Bronchial epithelial cell (primary cell): ENCODE measurements around the gene GMDS. TPM values are rescaled to one million over a fixed set of nuclear protein-coding genes. Genes with fewer than 3 reads are reported as not detected.
"Not testable (repeated sequence)": the region's sequence is repeated elsewhere in the genome, so short reads cannot be mapped to it uniquely, and the experiment has no call there.

Experiments used
- DNase-seq: peaks from one replicate; pipeline ENCODE4 v3.0.0-alpha.2; 2010; ENCODE audit warnings: low read depth
- FAIRE-seq: peaks from 2 replicates; lab custom pipeline; 2011; peaks lifted over from hg19 to GRCh38; lab: Jason Lieb, UNC
- H3K27me3 ChIP-seq: 2 replicates; pipeline ENCODE4 v1.5.1; 2011; ENCODE audit warnings: low read length; ENCODE audit not compliant: control insufficient read depth, insufficient read depth
- H3K36me3 ChIP-seq: 2 replicates; pipeline ENCODE4 v1.5.1; 2011; ENCODE audit warnings: low read length; ENCODE audit not compliant: control insufficient read depth, insufficient read depth
- H3K4me3 ChIP-seq: 2 replicates; pipeline ENCODE4 v1.5.1; 2011; ENCODE audit warnings: mild to moderate bottlenecking, low read depth, low read length, control low read depth
- total RNA-seq: library from RNA; depleted of rRNA; stranded (reverse); fragments of >200 nt; gene quantifications from 2 replicates; pipeline ENCODE4 v1.2.1, GENCODE V29; 2014
- TF ChIP-seq, protein P1 (sequence below): IDR thresholded peaks from 2 replicates; pipeline ENCODE4 v1.5.1; 2011; ENCODE audit warnings: mild to moderate bottlenecking, moderate library complexity, low read length, control low read depth, inconsistent platforms; ENCODE audit not compliant: insufficient read depth, severe bottlenecking

Gene GMDS
- total RNA-seq, 1 donor from 2014 or later: 8.2 TPM

DNA sequence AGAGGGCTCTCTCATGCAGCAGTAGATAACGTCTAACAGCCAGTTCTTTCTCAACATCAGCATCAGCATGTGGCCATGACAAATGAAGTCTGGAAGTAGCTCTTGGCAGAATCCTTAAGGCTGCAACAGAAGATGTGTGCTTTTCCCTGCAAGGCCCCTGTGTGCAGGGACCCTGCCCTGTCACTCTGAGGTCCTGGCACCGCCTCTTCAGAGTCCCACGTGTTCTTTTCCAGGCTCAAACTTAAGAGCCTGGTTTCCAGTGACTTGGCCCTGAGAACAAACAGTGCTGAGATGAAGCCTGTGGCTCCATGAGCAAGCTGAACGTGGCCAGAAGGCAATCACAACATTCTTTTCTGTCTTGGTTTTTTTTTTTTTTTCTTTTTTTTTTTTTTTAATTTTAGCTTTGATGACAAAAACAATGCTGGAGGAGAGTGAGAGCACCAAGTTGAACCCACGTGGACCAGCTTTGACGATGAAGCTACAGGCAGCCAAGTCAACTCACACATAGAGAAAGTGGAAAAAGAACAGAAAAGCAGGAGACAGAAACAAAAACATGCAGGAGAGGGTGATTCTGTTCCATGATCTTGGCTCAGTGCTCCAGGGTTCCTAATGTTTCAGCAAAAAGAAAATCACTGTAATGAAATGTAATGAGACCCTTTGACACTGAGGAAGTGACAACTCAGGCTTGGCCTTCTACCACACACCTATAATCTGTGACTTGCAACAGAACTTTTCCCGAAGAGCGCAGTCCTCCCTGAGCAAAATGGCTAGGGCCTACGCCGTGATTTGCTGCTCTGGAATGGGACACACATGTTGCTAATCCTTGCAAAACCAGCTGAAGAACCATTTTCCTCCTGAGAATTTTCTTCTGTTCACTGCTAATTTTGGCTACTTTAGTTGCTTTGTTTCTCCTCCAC lies 549.6 kb downstream of the GMDS start:
- H3K4me3 ChIP-seq: no peak overlapping the region
- H3K36me3 ChIP-seq: no peaks in the 10 kb centered on the region
- TF ChIP-seq, protein P1, sequence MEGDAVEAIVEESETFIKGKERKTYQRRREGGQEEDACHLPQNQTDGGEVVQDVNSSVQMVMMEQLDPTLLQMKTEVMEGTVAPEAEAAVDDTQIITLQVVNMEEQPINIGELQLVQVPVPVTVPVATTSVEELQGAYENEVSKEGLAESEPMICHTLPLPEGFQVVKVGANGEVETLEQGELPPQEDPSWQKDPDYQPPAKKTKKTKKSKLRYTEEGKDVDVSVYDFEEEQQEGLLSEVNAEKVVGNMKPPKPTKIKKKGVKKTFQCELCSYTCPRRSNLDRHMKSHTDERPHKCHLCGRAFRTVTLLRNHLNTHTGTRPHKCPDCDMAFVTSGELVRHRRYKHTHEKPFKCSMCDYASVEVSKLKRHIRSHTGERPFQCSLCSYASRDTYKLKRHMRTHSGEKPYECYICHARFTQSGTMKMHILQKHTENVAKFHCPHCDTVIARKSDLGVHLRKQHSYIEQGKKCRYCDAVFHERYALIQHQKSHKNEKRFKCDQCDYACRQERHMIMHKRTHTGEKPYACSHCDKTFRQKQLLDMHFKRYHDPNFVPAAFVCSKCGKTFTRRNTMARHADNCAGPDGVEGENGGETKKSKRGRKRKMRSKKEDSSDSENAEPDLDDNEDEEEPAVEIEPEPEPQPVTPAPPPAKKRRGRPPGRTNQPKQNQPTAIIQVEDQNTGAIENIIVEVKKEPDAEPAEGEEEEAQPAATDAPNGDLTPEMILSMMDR: no peak
- no peaks in the 10 kb centered on the region for H3K27me3 ChIP-seq
- DNase-seq (no peak), FAIRE-seq (no peak)

DNA sequence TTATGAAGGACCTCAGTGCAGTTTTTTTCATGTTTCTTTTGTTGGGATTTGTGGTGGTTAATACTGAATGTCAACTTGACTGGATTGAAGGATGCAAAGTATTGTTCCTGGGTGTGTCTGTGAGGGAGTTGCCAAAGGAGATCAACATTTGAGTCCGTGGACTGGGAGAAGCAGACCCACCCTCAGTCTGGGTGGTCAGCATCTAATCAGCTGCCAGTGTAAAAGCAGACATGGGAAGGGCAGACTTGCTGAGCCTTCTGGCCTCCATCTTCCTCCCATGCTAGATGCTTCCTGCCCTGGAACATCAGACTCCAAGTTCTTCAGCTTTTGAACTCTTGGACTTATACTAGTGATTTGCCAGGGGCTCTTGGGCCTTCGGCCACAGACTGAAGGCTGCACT lies 553.6 kb downstream of the GMDS start:
- H3K36me3 ChIP-seq, H3K27me3 ChIP-seq, H3K4me3 ChIP-seq, DNase-seq, FAIRE-seq: not testable (repeated sequence)

DNA sequence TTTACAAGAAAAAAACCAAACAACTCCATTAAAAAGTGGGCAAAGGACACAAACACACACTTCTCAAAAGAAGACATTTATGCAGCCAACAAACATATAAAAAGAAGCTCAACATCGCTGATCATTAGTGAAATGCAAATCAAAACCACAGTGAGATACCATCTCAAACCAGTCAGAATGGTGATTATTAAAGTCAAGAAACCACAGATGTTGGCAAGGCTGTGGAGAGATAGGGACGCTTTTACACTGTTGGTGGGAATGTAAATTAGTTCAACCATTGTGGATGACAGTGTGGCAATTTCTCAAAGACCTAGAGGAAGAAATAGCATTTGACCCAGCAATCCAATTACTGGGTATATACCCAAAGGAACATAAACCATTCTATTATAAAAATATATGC lies 554.7 kb downstream of the GMDS start:
- not testable (repeated sequence) for H3K36me3 ChIP-seq, DNase-seq, H3K27me3 ChIP-seq, H3K4me3 ChIP-seq, FAIRE-seq

DNA sequence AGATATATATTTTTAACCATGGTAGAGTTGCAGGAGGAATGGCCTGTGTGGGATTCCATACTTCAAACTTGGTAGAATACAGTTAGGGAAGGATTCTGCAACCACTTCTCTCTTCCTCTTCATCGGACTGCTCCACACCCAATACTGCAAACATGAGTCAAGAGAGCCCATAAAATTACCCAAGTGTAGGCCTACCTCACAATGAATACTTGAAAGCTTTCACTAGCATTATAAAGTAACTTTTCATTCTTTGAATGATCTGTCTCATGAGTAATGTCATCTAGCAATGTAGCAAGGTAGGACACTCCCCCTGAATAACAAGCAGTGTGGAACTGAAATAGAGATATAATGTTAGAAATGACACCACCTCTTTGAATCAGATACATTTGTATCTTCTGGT lies 556.3 kb downstream of the GMDS start:
- FAIRE-seq (no peak), DNase-seq (peak; percentile 90)

DNA sequence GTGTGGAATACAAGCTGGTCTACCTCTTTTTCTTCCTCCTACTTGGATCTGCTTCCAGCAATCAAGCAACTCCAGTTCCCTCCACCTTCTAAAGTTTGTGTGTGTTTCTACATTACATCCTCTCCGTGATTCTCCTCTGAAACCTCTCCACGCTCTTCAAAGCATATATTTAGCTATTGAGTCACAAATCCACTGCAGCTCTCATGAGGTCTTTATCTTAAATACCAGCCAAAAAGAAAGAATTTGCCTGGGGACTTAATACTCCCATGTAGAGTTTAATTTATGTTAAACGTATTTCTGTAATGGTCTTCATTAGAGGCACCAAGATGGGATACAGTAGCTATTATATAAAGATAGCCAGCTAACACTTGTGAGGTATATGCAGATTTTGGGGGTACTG lies 557.0 kb downstream of the GMDS start:
- FAIRE-seq (no peak), DNase-seq (no peak)
- no peak overlapping the region for H3K4me3 ChIP-seq
- TF ChIP-seq, protein P1: no peak
- H3K36me3 ChIP-seq: no peaks in the 10 kb centered on the region
- no peaks in the 10 kb centered on the region for H3K27me3 ChIP-seq

More for the DNA sequence above, 556.3 kb downstream of the GMDS start:
- TF ChIP-seq, protein P1: no peak
- H3K36me3 ChIP-seq: no peaks in the 10 kb centered on the region
- no peaks in the 10 kb centered on the region for H3K27me3 ChIP-seq
- H3K4me3 ChIP-seq: no peak overlapping the region

DNA sequence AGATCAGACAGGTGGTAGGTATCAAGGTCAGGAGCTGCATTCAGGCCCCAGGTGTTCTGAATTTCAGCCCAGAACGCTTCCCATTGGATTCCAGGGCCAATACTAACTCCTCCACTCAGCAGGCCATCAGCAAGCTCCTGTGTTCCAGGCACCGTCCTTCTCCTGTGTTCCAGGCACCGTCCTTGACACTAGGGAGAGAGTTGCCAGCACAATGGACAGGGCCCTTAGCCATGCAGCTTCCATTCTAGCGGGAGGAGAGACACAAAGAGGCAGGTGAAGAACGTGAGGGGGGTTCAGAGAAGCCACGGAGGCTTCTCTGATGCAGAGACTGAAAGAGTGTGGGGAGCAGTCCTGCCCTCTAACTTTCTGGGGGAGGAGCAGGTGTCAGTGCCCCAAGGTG lies 558.0 kb downstream of the GMDS start:
- no peaks in the 10 kb centered on the region for H3K36me3 ChIP-seq
- H3K27me3 ChIP-seq: no peaks in the 10 kb centered on the region
- TF ChIP-seq, protein P1: no peak
- H3K4me3 ChIP-seq: no peak overlapping the region
- FAIRE-seq (no peak), DNase-seq (no peak)
